Activated naive CD4-positive, alpha-beta T cell treated with anti-CD3 and anti-CD28 coated beads, Interleukin-2, amount 10 ng/mL, durations not matched to agents 7 days and 5 days (primary cell): ENCODE data around the gene HERC6.
"Not testable (repeated sequence)": the region's sequence is repeated elsewhere in the genome, so short reads cannot be mapped to it uniquely, and the experiment has no call there.

ENCODE experiments used
- CTCF ChIA-PET: fragments of 350-600 bp; sonication (Branson Sonifier 250); formaldehyde crosslinking; loops from one replicate; lab custom pipeline; 2021; ENCODE audit warnings: antibody characterized with exemption; lab: Charles Lee
- DNase-seq: peaks from one replicate; pipeline ENCODE4 v3.0.0-alpha.2; 2020
- H3K27ac Mint-ChIP-seq: one replicate; pipeline ENCODE4 v1.8.0; 2021; ENCODE audit warnings: mild to moderate bottlenecking, moderate library complexity, mixed read lengths
- H3K27me3 Mint-ChIP-seq: one replicate; pipeline ENCODE4 v1.8.0; 2021; ENCODE audit warnings: mild to moderate bottlenecking, mixed read lengths
- H3K36me3 Mint-ChIP-seq: one replicate; pipeline ENCODE4 v1.8.0; 2021; ENCODE audit warnings: mixed read lengths
- H3K4me1 Mint-ChIP-seq: one replicate; pipeline ENCODE4 v1.8.0; 2021; ENCODE audit warnings: mixed read lengths
- H3K4me3 Mint-ChIP-seq: one replicate; pipeline ENCODE4 v1.8.0; 2021; ENCODE audit warnings: mild to moderate bottlenecking, moderate library complexity, mixed read lengths
- H3K9me3 Mint-ChIP-seq: one replicate; pipeline ENCODE4 v1.8.0; 2021; ENCODE audit warnings: mixed read lengths

HERC6 gene

DNA sequence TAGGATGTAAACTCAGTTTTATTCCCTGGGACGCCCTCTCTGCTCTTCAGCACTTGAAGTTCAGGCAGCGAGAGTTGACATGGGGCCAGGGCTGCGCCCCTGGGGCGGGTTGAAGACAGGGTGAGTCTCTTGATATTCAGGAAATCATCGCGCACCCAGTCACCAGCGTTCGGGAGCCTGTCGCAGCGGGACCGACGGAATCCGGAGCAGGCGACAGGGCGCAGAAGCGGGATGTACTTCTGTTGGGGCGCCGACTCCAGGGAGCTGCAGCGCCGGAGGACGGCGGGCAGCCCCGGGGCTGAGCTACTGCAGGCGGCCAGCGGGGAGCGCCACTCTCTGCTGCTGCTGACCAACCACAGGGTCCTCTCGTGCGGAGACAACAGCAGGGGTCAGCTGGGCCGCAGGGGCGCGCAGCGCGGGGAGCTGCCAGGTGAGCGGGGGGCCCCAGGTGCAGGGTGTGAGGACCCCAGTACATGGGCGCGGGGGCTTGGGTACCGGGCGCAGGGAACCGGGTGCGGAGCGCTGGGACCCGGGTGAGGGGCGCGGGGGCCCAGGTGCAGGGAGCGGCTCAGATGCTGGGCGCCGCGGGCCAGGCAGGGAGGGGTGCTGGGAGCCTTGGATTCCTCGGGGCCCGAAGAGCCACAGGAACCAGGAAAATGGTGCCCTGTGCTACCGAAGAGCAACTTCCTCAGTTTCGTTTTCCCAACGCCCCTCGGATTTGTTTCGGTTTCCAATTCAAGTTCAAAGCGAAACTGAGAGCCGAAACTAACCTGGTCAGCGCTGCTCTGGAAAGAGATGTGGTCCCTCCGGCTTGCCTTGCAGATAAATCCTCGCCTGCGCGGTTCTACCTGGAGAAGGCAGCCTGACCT, at the start of gene HERC6:
HERC6 (plus strand) TSS at position 162 of the 869 bp plus-strand sequence; CDS start at position 232, 70 bp downstream.
- CTCF ChIA-PET: interaction anchor here (1.0 to 1.5 kb wide), 8 partner anchors 50 to 162 kb away, joined by 3 to 7 read pairs (median 3); partner anchors contain the start of genes PPM1K and PYURF
- H3K36me3 Mint-ChIP-seq: peaks cover 15% of the 10 kb centered on the region
- H3K27ac Mint-ChIP-seq: peak within 1 kb of the TSS; percentile 89
- H3K4me1 Mint-ChIP-seq: peaks cover 42% of the 10 kb centered on the region
- DNase-seq: peak; percentile 90
- H3K27me3 Mint-ChIP-seq: no peaks in the 10 kb centered on the region
- peaks cover 8% of the 10 kb centered on the region for H3K9me3 Mint-ChIP-seq
- H3K4me3 Mint-ChIP-seq: peak within 1 kb of the TSS; percentile 84

DNA sequence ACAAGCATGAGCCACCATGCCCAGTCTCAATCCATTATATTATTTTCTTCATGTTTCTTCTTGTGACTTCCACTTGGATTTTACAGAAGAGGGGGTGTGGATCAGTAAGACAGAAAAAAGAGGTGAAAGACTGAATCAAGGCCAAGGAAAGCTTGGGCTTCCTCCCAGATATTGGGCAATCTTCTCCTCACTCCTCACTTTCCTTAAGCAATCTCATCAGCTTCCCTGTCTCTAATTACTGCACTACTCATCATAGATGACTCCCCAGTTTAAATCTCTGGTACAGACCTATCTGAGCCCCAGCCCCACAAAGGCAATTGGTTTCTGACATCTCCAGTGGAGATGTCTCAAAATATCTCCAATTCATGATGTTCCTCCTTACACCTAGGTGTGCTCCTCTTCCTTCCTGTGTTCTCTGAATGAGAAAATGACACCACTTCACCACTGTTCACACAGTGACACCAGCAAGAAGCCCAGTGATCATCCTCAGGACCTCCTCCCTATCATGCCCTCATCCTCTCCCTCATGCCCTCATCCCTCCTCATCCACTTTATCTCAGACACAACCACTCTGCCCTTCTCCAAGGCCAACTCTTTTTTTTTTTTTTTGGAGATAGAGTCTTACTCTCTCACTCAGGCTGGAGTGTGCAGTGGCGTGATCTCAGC, 44.8 kb upstream of the HERC6 start:
- H3K36me3 Mint-ChIP-seq: no peaks in the 10 kb centered on the region
- no peak for DNase-seq
- H3K27ac Mint-ChIP-seq: no peak overlapping the region
- no peak overlapping the region for H3K4me3 Mint-ChIP-seq
- CTCF ChIA-PET: interaction anchor here (1.3 kb wide), 1 partner anchor 11 kb away, joined by 3 read pairs; no protein-coding TSS in a partner anchor
- peaks cover 27% of the 10 kb centered on the region for H3K4me1 Mint-ChIP-seq
- peaks cover 10% of the 10 kb centered on the region for H3K27me3 Mint-ChIP-seq
- peaks cover 1% of the 10 kb centered on the region for H3K9me3 Mint-ChIP-seq

DNA sequence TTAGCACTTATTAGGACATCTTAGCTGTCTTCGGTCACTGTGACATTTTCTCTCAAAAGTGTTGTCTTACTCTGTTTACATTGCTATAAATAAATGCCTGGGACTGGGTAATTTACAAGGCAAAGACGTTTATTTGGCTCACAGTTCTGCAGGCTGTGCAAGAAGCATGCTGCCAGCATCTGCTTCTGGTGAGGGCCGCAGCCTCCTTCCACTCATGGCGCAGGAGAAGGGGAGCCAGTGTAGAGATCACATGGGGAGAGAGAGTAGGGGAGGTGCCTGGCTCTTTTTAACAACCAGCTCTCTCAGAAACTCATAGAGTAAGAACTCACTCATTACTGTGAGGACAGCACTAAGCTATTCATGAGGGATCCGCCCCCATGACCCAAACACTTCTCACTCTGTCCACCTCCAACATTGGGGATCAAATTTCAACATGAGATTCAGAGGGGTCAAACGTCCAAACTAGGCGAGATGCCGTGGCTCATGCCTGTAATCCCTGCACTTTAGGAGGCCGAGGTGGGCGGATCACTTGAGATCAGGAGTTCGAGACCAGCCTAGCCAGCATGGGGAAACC, 43.5 kb upstream of the HERC6 start:
- H3K27me3 Mint-ChIP-seq: peaks cover 10% of the 10 kb centered on the region
- no peak for DNase-seq
- H3K4me3 Mint-ChIP-seq: no peak overlapping the region
- peak overlapping the region; percentile 19 for H3K27ac Mint-ChIP-seq
- H3K4me1 Mint-ChIP-seq: peaks cover 27% of the 10 kb centered on the region
- H3K36me3 Mint-ChIP-seq: no peaks in the 10 kb centered on the region
- CTCF ChIA-PET: interaction anchor here (0.6 to 1.3 kb wide), 2 partner anchors 13 to 123 kb away, joined by 3 read pairs; no protein-coding TSS in a partner anchor
- peaks cover 1% of the 10 kb centered on the region for H3K9me3 Mint-ChIP-seq

DNA sequence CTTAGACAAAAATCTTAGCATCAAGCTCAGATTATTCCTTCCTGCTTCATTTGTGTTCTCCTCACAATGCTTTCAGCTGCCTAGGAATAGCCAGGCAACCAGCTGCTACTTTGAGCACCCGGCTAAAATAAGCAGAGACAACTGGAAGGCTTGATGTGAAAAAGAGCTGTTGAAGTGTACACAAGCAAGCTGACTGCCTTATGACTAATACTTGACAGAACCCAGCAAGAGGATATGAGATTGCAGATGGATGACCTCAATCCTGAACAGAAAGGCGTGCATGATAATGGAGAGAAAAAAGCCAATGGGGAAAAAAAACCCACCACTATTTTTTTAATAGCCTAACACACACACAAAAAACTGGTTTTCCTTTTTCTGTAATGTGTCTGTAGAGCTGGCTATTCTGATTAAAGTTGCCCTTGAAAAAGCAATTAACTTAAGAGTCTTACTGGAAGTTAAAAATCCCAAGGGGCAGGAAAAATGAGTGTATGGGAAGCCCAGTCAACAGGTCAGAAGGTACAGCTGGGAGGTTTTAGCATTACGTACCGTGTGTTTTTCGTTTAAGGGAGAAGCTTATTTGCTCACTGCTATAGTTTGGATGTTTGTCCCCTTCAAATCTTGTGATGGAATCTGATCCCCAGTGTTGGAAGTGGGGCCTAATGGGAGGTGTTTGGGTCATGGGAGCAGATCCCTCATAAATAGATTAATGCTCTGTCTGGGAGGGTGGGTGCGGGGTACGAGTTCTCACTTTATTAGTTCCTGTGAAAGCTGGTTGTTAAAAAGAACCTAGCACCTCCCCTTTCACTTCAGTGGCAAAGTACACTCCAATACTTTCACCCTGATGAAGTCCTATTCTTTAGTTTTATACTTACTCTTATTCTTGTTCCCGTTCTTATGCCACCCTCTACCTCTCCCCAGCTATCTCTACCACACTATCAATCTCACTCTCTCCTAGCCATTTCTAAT, 37.1 kb upstream of the HERC6 start:
- no peaks in the 10 kb centered on the region for H3K27me3 Mint-ChIP-seq
- no peaks in the 10 kb centered on the region for H3K4me1 Mint-ChIP-seq
- H3K36me3 Mint-ChIP-seq: no peaks in the 10 kb centered on the region
- CTCF ChIA-PET: interaction anchor here (0.6 to 1.0 kb wide), 2 partner anchors 9 to 133 kb away, joined by 3 read pairs; no protein-coding TSS in a partner anchor
- H3K27ac Mint-ChIP-seq: no peak overlapping the region
- no peak for DNase-seq
- no peaks in the 10 kb centered on the region for H3K9me3 Mint-ChIP-seq
- no peak overlapping the region for H3K4me3 Mint-ChIP-seq

DNA sequence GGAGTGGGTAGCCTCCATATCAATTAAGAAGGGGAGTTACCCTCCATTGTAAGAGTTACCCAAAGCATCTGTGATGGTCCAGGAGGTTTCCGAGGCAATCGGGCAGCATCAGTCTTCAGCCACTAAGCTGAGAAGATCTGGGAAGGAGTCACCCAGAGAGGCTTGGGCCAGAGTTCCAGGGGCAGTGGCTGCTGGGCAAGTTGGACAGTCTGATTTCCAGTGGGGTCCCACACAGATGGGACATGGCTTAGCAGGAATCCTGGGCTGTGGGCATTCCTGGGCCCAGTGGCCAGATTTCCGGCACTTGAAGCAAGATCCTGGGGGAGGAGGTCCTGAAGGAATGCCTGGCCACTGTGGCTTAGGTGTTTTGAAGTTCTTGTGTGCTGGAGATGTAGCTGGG, 31.8 kb upstream of the HERC6 start:
- H3K27me3 Mint-ChIP-seq, CTCF ChIA-PET, DNase-seq, H3K9me3 Mint-ChIP-seq, H3K36me3 Mint-ChIP-seq, H3K27ac Mint-ChIP-seq, H3K4me1 Mint-ChIP-seq, H3K4me3 Mint-ChIP-seq: not testable (repeated sequence)

DNA sequence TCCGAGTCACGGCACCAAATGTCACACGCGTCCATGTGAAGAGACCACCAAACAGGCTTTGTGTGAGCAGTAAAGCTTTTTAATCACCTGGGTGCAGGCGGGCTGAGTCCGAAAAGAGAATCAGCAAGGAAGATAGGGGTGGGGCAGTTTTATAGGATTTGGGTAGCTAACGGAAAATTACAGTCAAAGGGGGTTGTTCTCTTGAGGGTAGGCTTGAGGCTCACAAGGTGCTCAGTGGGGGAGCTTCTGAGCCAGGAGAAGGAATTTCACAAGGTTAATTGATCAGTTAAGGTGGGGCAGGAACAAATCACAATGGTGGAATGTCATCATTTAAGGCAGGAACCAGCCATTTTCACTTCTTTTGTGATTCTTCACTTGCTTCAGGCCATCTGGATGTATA, 29.9 kb upstream of the HERC6 start:
- CTCF ChIA-PET, H3K4me1 Mint-ChIP-seq, DNase-seq: not testable (repeated sequence)

DNA sequence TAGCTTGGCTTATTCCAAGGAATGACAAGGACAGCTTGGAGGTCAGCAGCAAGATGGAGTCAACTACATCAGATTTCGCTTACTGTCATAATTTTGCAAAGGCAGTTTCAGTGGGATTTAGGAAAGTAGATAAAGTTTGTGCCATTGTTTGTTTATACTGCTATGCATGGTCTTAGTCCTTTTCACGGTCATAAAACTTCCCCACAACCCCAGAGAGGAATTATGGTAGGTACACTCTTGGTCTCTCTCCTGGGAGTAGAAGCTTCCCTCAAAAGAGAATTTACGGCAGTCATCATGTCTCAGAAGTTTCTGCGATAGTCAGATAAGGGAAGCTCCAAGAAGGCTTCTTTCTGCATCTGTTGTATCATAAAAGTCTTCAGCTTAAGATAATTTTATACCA, 27.9 kb upstream of the HERC6 start:
- DNase-seq: no peak
- CTCF ChIA-PET: interaction anchor here (0.9 kb wide), 1 partner anchor 10 kb away, joined by 3 read pairs; no protein-coding TSS in a partner anchor
- peaks cover 13% of the 10 kb centered on the region for H3K9me3 Mint-ChIP-seq
- no peak overlapping the region for H3K4me3 Mint-ChIP-seq
- H3K27me3 Mint-ChIP-seq: no peaks in the 10 kb centered on the region
- peaks cover 4% of the 10 kb centered on the region for H3K36me3 Mint-ChIP-seq
- H3K27ac Mint-ChIP-seq: no peak overlapping the region
- no peaks in the 10 kb centered on the region for H3K4me1 Mint-ChIP-seq

More for the DNA sequence above, 29.9 kb upstream of the HERC6 start:
- H3K9me3 Mint-ChIP-seq: peaks cover 11% of the 10 kb centered on the region
- not testable (repeated sequence) for H3K27ac Mint-ChIP-seq, H3K27me3 Mint-ChIP-seq, H3K4me3 Mint-ChIP-seq, H3K36me3 Mint-ChIP-seq

DNA sequence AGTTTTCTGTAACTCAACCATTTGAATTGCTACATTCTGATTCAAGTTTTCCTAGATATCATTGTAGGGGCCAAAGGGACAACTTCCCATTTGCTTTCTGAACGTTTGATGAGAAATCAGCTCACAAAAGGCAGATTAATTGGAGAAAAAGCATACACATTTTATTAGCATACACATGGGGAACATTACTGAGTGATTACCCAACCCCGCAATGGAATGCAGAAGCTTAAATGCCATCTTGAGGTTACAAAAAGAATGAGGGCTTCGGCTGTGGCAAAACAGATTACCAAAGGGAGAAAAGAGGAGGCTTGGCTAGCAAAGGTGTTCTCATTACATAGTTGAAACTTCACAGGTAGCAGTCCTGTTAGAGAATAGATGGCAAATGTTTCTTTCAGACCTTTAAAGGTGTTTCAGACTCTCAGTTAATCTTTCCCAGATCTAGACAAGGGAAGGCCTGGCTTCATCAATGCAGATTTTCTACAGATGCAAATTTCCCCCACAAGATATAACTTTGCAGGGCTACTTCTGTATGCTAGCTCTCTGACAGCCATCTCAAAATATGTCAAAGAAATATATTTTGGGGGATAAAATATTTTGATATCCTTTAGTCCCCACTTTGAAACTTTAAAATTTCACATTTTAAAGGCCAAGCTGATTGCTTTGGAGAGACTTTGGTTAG, 26.5 kb upstream of the HERC6 start:
- Mint-ChIP-seq H3K4me3 (no peak overlapping the region), H3K4me1 (no peaks in the 10 kb centered on the region), H3K27me3 (no peaks in the 10 kb centered on the region), H3K9me3 (peaks cover 13% of the 10 kb centered on the region), H3K27ac (no peak overlapping the region), H3K36me3 (peaks cover 4% of the 10 kb centered on the region)
- no peak for DNase-seq
- CTCF ChIA-PET: no interaction called here

DNA sequence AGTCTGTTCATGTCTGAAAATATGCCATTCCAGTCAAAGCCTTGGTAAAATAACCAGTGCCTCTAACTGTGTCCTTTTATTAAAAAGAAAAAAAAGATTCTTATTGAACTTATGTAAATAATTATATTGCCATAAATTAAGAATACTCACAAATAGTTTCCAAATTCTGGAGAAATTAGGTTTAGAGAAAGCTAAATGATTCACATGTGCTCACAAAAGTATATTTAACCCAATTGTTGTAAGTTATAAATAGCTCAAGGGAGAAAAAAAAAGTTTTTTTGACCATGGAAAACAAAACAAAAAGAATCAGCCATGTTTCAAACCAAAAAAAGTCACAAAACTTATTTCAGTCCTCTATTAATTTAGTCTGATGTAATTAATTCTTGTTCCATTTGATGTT, 25.3 kb upstream of the HERC6 start:
- Mint-ChIP-seq H3K27ac (no peak overlapping the region), H3K9me3 (peaks cover 13% of the 10 kb centered on the region), H3K27me3 (no peaks in the 10 kb centered on the region), H3K36me3 (peaks cover 4% of the 10 kb centered on the region), H3K4me1 (no peaks in the 10 kb centered on the region), H3K4me3 (no peak overlapping the region)
- CTCF ChIA-PET: interaction anchor here (0.6 kb wide), 1 partner anchor 177 kb away, joined by 3 read pairs; no protein-coding TSS in a partner anchor
- no peak for DNase-seq

DNA sequence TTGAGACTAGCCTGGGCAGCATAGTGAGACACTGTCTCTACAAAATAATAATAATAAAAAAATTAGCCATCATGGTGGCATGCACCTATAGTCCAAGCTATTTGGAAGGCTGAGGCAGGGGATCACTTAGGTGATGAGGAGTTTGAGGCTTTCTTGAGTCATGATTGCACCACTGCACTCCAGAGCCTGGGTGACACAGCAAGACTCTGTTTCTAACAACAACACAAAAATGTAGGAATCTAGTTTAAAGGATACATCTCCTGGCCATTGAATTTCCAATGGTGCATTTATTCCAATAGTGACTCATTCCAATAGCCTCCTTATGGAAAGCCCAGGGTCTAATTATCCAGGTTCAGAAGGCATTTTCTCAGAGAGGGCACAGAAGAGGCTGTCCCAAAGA, 21.9 kb upstream of the HERC6 start:
- no peak for DNase-seq
- CTCF ChIA-PET: no interaction called here
- no peaks in the 10 kb centered on the region for H3K4me1 Mint-ChIP-seq

DNA sequence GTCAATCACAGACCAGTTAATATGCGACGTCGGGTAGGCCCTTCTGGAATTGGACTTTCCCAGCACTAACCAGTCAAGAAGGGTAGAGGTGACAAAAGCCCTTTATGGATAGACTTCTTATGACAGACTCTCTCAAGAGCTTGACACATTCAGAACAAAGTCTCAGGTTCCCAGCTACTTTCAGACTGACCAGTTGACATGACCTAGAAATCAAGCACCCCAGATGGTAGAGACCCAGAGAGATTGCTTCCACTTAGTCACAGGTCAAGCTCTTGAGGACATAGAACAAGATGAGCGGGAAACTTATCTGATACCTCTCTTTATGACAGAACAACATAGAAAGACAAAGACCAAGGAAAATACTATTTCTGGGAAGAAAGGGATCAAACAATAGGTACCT, 21.4 kb upstream of the HERC6 start:
- CTCF ChIA-PET: no interaction called here
- no peaks in the 10 kb centered on the region for H3K4me1 Mint-ChIP-seq
- peaks cover 2% of the 10 kb centered on the region for H3K36me3 Mint-ChIP-seq

More for the DNA sequence above, 21.9 kb upstream of the HERC6 start:
- Mint-ChIP-seq H3K27me3 (no peaks in the 10 kb centered on the region), H3K27ac (no peak overlapping the region), H3K36me3 (peaks cover 4% of the 10 kb centered on the region), H3K9me3 (peaks cover 19% of the 10 kb centered on the region), H3K4me3 (no peak overlapping the region)

DNA sequence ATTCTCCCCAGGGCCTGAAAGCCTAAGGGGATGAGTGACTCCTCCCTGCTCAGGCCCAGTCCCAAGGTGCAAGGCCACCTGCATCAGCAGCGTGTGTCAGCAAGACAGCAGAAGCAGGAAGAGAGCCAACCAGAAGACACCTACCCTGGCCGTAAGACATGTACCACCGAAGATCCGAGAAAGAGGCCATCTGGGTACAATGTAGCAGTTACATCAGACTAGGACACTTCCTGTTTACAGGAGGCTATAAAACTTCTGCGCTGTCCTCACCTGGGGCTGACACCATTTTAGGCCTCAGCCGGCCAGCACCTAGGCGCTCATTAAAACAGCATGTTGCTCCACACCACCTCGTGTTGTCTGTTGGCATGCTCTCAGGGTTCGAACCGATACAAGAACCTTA, 19.1 kb upstream of the HERC6 start:
- H3K4me3 Mint-ChIP-seq: no peak overlapping the region
- peaks cover 8% of the 10 kb centered on the region for H3K27me3 Mint-ChIP-seq
- H3K36me3 Mint-ChIP-seq: no peaks in the 10 kb centered on the region

More for the DNA sequence above, 21.4 kb upstream of the HERC6 start:
- H3K27me3 Mint-ChIP-seq: no peaks in the 10 kb centered on the region
- no peak for DNase-seq
- no peak overlapping the region for H3K27ac Mint-ChIP-seq
- peaks cover 15% of the 10 kb centered on the region for H3K9me3 Mint-ChIP-seq
- no peak overlapping the region for H3K4me3 Mint-ChIP-seq

DNA sequence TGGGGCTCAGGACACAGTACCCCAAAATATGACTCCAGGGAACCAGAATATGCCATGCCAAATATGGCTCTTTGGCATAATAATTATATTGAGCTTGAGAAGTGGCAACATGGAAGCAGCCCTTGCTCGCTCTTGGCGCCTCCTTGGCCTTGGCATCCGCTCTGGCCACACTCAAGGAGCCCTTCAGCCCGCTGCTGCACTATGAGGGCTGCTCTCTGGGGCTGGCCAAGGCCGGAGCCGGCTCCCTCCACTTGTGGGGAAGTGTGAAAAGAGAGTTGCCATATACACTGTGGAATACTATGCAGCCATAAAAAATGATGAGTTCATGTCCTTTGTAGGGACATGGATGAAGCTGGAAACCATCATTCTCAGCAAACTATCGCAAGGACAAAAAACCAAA, 18.4 kb upstream of the HERC6 start:
- H3K4me3 Mint-ChIP-seq: no peak overlapping the region
- no peaks in the 10 kb centered on the region for H3K4me1 Mint-ChIP-seq
- no peak overlapping the region for H3K27ac Mint-ChIP-seq
- peaks cover 9% of the 10 kb centered on the region for H3K27me3 Mint-ChIP-seq
- H3K9me3 Mint-ChIP-seq: peaks cover 8% of the 10 kb centered on the region
- CTCF ChIA-PET: no interaction called here
- no peak for DNase-seq
- H3K36me3 Mint-ChIP-seq: no peaks in the 10 kb centered on the region

More for the DNA sequence above, 19.1 kb upstream of the HERC6 start:
- Mint-ChIP-seq H3K27ac (no peak overlapping the region), H3K4me1 (no peaks in the 10 kb centered on the region), H3K9me3 (peaks cover 10% of the 10 kb centered on the region)
- no peak for DNase-seq
- CTCF ChIA-PET: interaction anchor here (1.3 kb wide), 1 partner anchor 8 kb away, joined by 4 read pairs; no protein-coding TSS in a partner anchor
